ENCODE measurements around the gene SPATA6.

SPATA6 gene

DNA sequence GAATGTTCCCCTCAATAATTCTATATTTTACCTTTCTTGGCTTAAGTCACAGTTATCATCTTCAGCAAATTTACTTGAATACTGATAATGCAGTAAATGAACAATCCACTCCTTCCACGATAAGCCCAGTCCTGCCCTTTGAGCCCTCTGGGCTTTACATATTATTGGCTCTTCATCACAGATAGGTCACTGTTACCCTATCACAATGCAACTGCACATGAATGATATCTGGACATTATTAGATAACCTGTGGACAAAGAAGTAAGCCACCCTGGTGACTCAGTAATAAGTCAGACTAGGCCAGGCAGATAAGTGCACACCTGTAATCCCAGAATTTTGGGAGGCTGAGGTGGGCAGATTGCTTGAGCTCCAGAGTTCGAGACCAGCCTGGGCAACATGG lies 69.4 kb downstream of the SPATA6 start:
- DNase-seq (ENCODE audit: low read depth), result no peak
- TF ChIP-seq, protein P1, sequence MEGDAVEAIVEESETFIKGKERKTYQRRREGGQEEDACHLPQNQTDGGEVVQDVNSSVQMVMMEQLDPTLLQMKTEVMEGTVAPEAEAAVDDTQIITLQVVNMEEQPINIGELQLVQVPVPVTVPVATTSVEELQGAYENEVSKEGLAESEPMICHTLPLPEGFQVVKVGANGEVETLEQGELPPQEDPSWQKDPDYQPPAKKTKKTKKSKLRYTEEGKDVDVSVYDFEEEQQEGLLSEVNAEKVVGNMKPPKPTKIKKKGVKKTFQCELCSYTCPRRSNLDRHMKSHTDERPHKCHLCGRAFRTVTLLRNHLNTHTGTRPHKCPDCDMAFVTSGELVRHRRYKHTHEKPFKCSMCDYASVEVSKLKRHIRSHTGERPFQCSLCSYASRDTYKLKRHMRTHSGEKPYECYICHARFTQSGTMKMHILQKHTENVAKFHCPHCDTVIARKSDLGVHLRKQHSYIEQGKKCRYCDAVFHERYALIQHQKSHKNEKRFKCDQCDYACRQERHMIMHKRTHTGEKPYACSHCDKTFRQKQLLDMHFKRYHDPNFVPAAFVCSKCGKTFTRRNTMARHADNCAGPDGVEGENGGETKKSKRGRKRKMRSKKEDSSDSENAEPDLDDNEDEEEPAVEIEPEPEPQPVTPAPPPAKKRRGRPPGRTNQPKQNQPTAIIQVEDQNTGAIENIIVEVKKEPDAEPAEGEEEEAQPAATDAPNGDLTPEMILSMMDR (IDR thresholded peaks at IDR 0.05; ENCODE audit: control insufficient read depth, insufficient read depth, low read depth, low read length, missing control alignments), result no peak
- no peak overlapping the region for H3K4me3 ChIP-seq (ENCODE audit: control insufficient read depth, low read depth, low read length)

- H3K4me3 ChIP-seq (ENCODE audit: control insufficient read depth, low read depth, low read length), result no peak overlapping the region
- TF ChIP-seq, protein P1 (IDR thresholded peaks at IDR 0.05; ENCODE audit: control insufficient read depth, insufficient read depth, low read depth, low read length, missing control alignments), result no peak
These were observed 75.8 kb downstream of the SPATA6 start for GRCh38 chr1:48396208-48396607.

GRCh38 chr1:48391926-48392325 lies 80.1 kb downstream of the SPATA6 start:
- no peak for DNase-seq (ENCODE audit: low read depth)
- no peak overlapping the region for H3K4me3 ChIP-seq (ENCODE audit: control insufficient read depth, low read depth, low read length)
- TF ChIP-seq, protein P1 (IDR thresholded peaks at IDR 0.05; ENCODE audit: control insufficient read depth, insufficient read depth, low read depth, low read length, missing control alignments), result no peak

More at GRCh38 chr1:48396208-48396607, 75.8 kb downstream of the SPATA6 start:
- DNase-seq (ENCODE audit: low read depth), result no peak

GRCh38 chr1:48387409-48387808 lies 84.6 kb downstream of the SPATA6 start:
- DNase-seq (ENCODE audit: low read depth), result no peak

GRCh38 chr1:48374785-48375184 lies 97.2 kb downstream of the SPATA6 start:
- TF ChIP-seq, protein P1 (IDR thresholded peaks at IDR 0.05; ENCODE audit: control insufficient read depth, insufficient read depth, low read depth, low read length, missing control alignments), result no peak
- no peak for DNase-seq (ENCODE audit: low read depth)
- H3K4me3 ChIP-seq (ENCODE audit: control insufficient read depth, low read depth, low read length), result no peak overlapping the region

More at GRCh38 chr1:48387409-48387808, 84.6 kb downstream of the SPATA6 start:
- TF ChIP-seq, protein P1 (IDR thresholded peaks at IDR 0.05; ENCODE audit: control insufficient read depth, insufficient read depth, low read depth, low read length, missing control alignments), result no peak
- H3K4me3 ChIP-seq (ENCODE audit: control insufficient read depth, low read depth, low read length), result no peak overlapping the region

- no peak for DNase-seq (ENCODE audit: low read depth)
- TF ChIP-seq, protein P1 (IDR thresholded peaks at IDR 0.05; ENCODE audit: control insufficient read depth, insufficient read depth, low read depth, low read length, missing control alignments), result no peak
- H3K4me3 ChIP-seq (ENCODE audit: control insufficient read depth, low read depth, low read length), result no peak overlapping the region
These were observed 100.4 kb downstream of the SPATA6 start for GRCh38 chr1:48371598-48371997.

DNA sequence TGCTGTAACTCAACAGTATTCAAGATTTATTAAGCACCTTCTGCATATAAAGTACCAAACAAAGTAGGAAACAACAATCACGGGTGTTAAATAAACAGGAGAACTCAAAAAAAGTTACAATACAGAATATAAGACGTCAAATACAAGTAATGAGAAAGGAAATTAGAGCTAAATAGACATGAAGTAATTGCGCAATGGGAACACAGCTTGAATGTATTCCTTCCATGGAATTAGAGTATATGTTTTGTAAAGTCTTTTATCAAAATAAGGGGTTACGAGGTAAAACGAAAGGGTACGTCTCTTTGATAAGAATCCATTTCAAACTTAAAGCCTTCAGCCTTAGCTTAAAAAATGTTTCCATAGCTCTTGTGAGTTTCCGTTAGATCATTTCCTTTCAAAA lies 109.1 kb downstream of the SPATA6 start:
- no peak overlapping the region for H3K4me3 ChIP-seq (ENCODE audit: control insufficient read depth, low read depth, low read length)
- TF ChIP-seq, protein P1 (IDR thresholded peaks at IDR 0.05; ENCODE audit: control insufficient read depth, insufficient read depth, low read depth, low read length, missing control alignments), result no peak
- DNase-seq (ENCODE audit: low read depth), result no peak
